Loucy (cell line): ENCODE data around the gene RCAN2.

Experiments
- H2AFZ ChIP-seq: fragments of 200-600 bp; sonication (generic); 2 replicates; pipeline ENCODE4 v1.6.0; 2016; ENCODE audit warnings: antibody characterized with exemption, mild to moderate bottlenecking, low read length, moderate library complexity
- H3F3A ChIP-seq: fragments of 200-600 bp; 2 replicates; pipeline ENCODE4 v1.6.0; 2016; ENCODE audit warnings: antibody characterized with exemption, low read depth, mild to moderate bottlenecking
- H3K27me3 ChIP-seq: fragments of 200-600 bp; sonication (generic); 2 replicates; pipeline ENCODE4 v1.6.1; 2014; ENCODE audit warnings: low read length, mild to moderate bottlenecking; ENCODE audit not compliant: insufficient read depth, poor library complexity, severe bottlenecking
- H3K36me3 ChIP-seq: fragments of 200-600 bp; sonication (generic); 2 replicates; pipeline ENCODE4 v1.6.1; 2016; ENCODE audit warnings: low read length; ENCODE audit not compliant: insufficient read depth
- H3K4me1 ChIP-seq: fragments of 200-600 bp; sonication (generic); 2 replicates; pipeline ENCODE4 v1.5.1; 2014; ENCODE audit warnings: low read length, mild to moderate bottlenecking; ENCODE audit not compliant: insufficient read depth, poor library complexity, severe bottlenecking
- H3K4me2 ChIP-seq: fragments of 200-600 bp; sonication (generic); 2 replicates; pipeline ENCODE4 v1.6.0; 2014; ENCODE audit warnings: antibody characterized with exemption, low read length, low read depth, mild to moderate bottlenecking; ENCODE audit not compliant: poor library complexity, severe bottlenecking
- H3K4me3 ChIP-seq: fragments of 200-600 bp; sonication (generic); 2 replicates; pipeline ENCODE4 v1.5.1; 2014; ENCODE audit warnings: low read length, mild to moderate bottlenecking, mixed read lengths; ENCODE audit not compliant: poor library complexity, severe bottlenecking
- H3K79me2 ChIP-seq: fragments of 200-600 bp; sonication (generic); 2 replicates; pipeline ENCODE4 v1.6.1; 2014; ENCODE audit warnings: low read length; ENCODE audit not compliant: insufficient read depth
- H3K9ac ChIP-seq: fragments of 200-600 bp; sonication (generic); 2 replicates; pipeline ENCODE4 v1.6.0; 2014; ENCODE audit warnings: mild to moderate bottlenecking, low read depth, low read length, moderate library complexity; ENCODE audit not compliant: poor library complexity, severe bottlenecking
- H3K9me2 ChIP-seq: fragments of 200-600 bp; sonication (generic); replicated peaks from 2 replicates; pipeline ENCODE4 v1.6.1; 2016; ENCODE audit warnings: low read depth, low read length, mixed read lengths
- H3K9me3 ChIP-seq: fragments of 200-600 bp; sonication (generic); 2 replicates; pipeline ENCODE4 v1.6.1; 2014; ENCODE audit warnings: mild to moderate bottlenecking, antibody characterized with exemption, low read length, low read depth; ENCODE audit not compliant: insufficient read depth
- H4K20me1 ChIP-seq: fragments of 200-600 bp; sonication (generic); 2 replicates; pipeline ENCODE4 v1.6.0; 2014; ENCODE audit warnings: antibody characterized with exemption, low read length, mild to moderate bottlenecking; ENCODE audit not compliant: insufficient read depth, poor library complexity, severe bottlenecking
- CTCF ChIP-seq: fragments of 200-600 bp; sonication (generic); conservative IDR thresholded peaks from 2 replicates; pipeline ENCODE4 v1.5.1; 2014; ENCODE audit warnings: mild to moderate bottlenecking, antibody characterized with exemption, low read length
- EZH2phosphoT487 ChIP-seq: fragments of 200-600 bp; IDR thresholded peaks from 2 replicates; pipeline ENCODE4 v1.6.1; 2018; ENCODE audit warnings: antibody characterized with exemption, mild to moderate bottlenecking, moderate library complexity, borderline replicate concordance

Gene RCAN2

GRCh38 chr6:46490425-46491200 lies 636 bp downstream of the RCAN2 start:
- H2AFZ ChIP-seq = no peak overlapping the region
- H3K4me2 ChIP-seq = no peak overlapping the region
- no peaks in the 10 kb centered on the region for H3K36me3 ChIP-seq
- H3K27me3 ChIP-seq = no peaks in the 10 kb centered on the region
- H3K79me2 ChIP-seq = no peaks in the 10 kb centered on the region
- no peak overlapping the region for H3K4me3 ChIP-seq
- H3K4me1 ChIP-seq = no peaks in the 10 kb centered on the region
- H3K9me3 ChIP-seq = no peaks in the 10 kb centered on the region
- no peaks in the 10 kb centered on the region for H4K20me1 ChIP-seq
- H3K9ac ChIP-seq = no peak overlapping the region
- no peaks in the 10 kb centered on the region for H3K9me2 ChIP-seq
- TF ChIP-seq EZH2phosphoT487 (no peak), CTCF (no peak)
- no peaks in the 10 kb centered on the region for H3F3A ChIP-seq

GRCh38 chr6:46486181-46486580 lies 5.1 kb downstream of the RCAN2 start:
- H3K4me1 ChIP-seq = no peaks in the 10 kb centered on the region
- no peak overlapping the region for H3K4me3 ChIP-seq
- H3F3A ChIP-seq = no peaks in the 10 kb centered on the region
- no peaks in the 10 kb centered on the region for H3K9me3 ChIP-seq
- H3K27me3 ChIP-seq = no peaks in the 10 kb centered on the region
- H2AFZ ChIP-seq = no peak overlapping the region
- no peak overlapping the region for H3K4me2 ChIP-seq
- no peaks in the 10 kb centered on the region for H4K20me1 ChIP-seq
- no peaks in the 10 kb centered on the region for H3K79me2 ChIP-seq
- no peak for TF ChIP-seq EZH2phosphoT487
- TF ChIP-seq CTCF = no peak
- no peaks in the 10 kb centered on the region for H3K9me2 ChIP-seq
- no peak overlapping the region for H3K9ac ChIP-seq
- no peaks in the 10 kb centered on the region for H3K36me3 ChIP-seq

- H3K36me3 ChIP-seq = no peaks in the 10 kb centered on the region
- no peaks in the 10 kb centered on the region for H3K9me2 ChIP-seq
- H3K27me3 ChIP-seq = no peaks in the 10 kb centered on the region
- no peaks in the 10 kb centered on the region for H3K9me3 ChIP-seq
- no peak overlapping the region for H3K4me3 ChIP-seq
- H2AFZ ChIP-seq = no peak overlapping the region
- no peaks in the 10 kb centered on the region for H3K79me2 ChIP-seq
- no peak overlapping the region for H3K9ac ChIP-seq
- H3K4me2 ChIP-seq = no peak overlapping the region
- TF ChIP-seq CTCF (no peak), EZH2phosphoT487 (no peak)
- no peaks in the 10 kb centered on the region for H4K20me1 ChIP-seq
- H3K4me1 ChIP-seq = no peaks in the 10 kb centered on the region
- H3F3A ChIP-seq = no peaks in the 10 kb centered on the region
These were observed 7.0 kb downstream of the RCAN2 start for GRCh38 chr6:46484081-46484820.
